RPMI8226 (cell line): ENCODE measurements around the gene MDC1.
"Not testable (repeated sequence)": the region's sequence is repeated elsewhere in the genome, so short reads cannot be mapped to it uniquely, and the experiment has no call there.

Source experiments
- DNase-seq: peaks from one replicate; pipeline ENCODE4 v3.0.0-alpha.2; 2015

MDC1 gene

DNA sequence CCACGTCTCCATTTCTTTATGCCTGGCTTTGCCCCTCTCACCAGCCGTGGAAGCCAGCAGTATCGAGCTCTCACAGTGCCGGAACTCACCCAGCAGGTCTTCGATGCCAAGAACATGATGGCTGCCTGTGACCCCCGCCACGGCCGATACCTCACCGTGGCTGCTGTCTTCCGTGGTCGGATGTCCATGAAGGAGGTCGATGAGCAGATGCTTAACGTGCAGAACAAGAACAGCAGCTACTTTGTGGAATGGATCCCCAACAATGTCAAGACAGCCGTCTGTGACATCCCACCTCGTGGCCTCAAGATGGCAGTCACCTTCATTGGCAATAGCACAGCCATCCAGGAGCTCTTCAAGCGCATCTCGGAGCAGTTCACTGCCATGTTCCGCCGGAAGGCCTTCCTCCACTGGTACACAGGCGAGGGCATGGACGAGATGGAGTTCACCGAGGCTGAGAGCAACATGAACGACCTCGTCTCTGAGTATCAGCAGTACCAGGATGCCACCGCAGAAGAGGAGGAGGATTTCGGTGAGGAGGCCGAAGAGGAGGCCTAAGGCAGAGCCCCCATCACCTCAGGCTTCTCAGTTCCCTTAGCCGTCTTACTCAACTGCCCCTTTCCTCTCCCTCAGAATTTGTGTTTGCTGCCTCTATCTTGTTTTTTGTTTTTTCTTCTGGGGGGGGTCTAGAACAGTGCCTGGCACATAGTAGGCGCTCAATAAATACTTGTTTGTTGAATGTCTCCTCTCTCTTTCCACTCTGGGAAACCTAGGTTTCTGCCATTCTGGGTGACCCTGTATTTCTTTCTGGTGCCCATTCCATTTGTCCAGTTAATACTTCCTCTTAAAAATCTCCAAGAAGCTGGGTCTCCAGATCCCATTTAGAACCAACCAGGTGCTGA, 7.0 kb upstream of the MDC1 start:
- DNase-seq: not testable (repeated sequence)

DNA sequence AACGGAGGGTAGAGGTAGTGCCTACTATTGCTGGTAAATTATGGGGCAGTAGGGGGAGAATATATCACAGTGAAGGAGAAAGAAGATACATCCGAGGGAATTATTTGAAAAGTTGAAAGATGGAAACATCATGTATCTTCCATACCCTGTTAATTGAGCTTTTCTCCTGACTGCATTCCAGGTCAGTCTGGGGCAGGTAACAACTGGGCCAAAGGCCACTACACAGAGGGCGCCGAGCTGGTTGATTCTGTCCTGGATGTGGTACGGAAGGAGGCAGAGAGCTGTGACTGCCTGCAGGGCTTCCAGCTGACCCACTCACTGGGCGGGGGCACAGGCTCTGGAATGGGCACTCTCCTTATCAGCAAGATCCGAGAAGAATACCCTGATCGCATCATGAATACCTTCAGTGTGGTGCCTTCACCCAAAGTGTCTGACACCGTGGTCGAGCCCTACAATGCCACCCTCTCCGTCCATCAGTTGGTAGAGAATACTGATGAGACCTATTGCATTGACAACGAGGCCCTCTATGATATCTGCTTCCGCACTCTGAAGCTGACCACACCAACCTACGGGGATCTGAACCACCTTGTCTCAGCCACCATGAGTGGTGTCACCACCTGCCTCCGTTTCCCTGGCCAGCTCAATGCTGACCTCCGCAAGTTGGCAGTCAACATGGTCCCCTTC, 6.2 kb upstream of the MDC1 start:
- DNase-seq: not testable (repeated sequence)

DNA sequence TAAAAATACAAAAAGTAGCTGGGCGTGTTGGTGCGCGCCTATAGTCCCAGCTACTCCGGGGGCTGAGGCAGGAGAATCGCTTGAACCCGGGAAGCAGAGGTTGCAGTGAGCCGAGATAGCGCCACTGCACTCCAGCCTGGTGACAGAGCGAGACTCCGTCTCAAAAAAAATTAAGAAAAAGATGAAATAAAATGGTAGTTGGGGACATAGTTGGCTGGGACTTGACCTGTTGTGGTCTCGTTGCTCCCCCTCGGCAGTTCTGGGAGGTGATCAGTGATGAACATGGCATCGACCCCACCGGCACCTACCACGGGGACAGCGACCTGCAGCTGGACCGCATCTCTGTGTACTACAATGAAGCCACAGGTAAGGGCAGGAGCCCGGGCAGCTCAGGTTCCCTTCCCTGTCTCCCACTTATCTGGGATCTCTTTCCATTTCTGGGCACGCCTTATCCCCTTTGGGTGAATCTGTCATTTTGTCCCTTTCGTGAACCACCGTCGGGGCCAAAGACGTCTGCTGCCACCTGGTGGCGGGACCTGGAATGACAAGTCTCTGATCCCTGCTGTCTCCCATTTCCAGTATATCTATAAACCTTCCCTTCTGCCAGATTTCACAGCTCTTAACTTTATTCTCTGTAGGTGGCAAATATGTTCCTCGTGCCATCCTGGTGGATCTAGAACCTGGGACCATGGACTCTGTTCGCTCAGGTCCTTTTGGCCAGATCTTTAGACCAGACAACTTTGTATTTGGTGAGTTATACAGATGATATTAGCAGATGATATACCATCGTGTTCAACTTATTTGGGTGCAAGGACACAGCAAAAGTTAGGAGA, 5.4 kb upstream of the MDC1 start:
- peak; percentile 83 for DNase-seq

DNA sequence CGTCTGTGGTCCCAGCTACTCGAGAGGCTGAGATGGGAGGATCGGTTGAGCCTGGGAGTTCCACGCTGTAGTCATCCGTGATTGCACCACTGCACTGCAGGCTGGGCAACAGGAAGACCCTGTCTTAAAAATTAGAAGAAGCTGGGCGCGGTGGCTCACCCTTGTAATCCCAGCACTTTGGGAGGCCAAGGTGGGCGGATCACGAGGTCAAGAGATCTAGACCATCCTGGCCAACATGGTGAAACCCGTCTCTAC, 4.9 kb upstream of the MDC1 start:
- DNase-seq: peak; percentile 31

DNA sequence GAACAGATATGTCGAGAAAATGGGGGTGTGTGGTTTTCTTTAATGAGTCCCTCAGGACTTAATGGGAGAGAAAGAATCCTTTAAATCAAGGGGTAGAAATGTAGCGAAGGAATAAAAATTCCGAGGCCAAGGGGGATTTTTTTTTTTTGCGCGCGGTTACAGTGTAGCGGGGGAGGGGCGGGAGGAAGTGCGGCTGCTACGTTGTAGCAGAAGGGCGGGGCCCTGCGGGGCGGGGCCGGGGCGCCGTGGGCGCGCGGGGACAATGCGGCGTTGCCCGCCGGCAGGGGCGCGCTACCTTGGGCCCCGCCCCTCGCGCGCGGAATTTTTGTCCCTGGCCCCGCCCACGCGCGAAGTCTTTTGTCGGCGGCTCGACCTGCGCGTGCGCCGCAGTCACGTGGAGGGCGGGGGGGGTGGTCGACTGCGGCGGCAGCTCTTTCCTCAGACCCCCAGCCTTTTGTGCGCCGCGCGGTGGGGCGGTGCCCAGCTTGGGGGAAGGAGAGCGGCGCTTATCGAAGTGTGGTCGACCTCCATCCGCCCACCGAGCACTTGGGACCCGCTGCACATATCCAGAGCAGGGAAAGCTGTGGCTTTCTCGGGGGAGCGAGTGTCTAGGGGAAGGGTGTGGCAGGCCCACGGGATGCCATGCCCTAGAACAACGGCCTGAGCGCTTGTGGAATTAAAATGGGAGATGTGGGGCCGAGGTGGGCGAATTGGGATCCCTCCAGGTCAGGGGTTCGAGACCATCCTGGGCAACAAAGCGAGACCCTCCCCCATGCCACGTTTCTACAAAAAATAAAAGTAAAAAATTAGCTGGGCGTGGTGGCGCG, 4.3 kb upstream of the MDC1 start:
- peak; percentile 97 for DNase-seq

DNA sequence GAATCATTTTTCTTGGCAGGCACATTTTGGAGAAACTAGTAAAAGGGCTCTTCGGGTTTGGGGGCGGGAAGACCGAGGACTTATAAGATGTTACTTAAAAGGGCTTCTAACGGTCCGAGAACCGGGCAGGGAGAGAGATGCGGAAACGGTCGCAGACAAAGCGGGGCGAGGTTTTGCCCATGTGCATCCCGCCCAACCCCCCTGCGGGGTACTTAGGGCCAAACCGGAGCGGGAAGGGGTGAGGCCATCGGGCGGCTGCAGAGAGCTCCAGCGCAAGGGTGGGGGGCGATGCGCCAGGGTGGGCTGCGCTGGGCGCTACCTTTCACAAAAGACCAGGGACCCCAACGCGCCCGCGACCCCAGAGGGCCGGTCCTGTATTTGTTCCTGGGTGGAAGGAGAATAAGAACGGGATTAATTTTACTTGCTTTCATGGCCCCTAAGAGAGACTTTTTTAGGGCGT, 3.7 kb upstream of the MDC1 start:
- peak; percentile 90 for DNase-seq

DNA sequence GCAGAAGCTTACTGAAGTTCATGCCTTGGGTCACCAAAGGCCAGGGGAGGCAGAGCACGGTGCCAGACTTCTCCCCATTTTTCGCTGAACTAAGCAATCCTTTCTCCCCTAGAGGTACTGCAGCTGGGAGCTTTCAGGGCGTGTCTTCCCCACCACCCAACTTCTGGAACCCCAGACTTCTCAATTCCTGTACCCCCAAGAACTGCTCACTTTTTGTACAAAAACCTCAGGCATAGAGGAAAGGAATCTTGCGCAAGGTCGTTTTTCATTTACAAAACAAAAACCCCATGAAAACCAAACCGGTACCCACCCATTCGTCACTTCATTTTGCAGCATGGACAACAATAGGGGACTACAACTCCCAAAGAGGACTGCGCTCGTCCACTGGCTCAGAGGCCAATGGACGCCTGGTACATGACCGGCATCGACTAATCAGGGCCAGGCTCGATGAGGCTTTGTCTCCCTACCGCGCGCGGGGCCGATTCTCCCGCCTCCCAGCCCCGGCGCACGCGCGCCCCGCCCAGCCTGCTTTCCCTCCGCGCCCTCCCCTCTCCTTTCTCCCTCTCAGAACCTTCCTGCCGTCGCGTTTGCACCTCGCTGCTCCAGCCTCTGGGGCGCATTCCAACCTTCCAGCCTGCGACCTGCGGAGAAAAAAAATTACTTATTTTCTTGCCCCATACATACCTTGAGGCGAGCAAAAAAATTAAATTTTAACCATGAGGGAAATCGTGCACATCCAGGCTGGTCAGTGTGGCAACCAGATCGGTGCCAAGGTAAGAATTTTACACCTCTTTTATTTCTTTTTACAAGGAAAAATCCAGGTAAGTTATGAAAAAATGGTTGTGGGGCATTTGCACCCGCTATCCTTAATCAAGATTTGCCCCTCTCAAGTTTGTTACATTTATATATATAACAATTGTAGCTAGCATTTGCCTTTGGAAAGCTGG, 3.0 kb upstream of the MDC1 start, which contains the start of gene TUBB:
Gene TUBB, plus strand, starts transcription at position 562 of the 947 bp plus-strand sequence. Its CDS starts 155 bp downstream, at position 717.
- peak; percentile 99 for DNase-seq

DNA sequence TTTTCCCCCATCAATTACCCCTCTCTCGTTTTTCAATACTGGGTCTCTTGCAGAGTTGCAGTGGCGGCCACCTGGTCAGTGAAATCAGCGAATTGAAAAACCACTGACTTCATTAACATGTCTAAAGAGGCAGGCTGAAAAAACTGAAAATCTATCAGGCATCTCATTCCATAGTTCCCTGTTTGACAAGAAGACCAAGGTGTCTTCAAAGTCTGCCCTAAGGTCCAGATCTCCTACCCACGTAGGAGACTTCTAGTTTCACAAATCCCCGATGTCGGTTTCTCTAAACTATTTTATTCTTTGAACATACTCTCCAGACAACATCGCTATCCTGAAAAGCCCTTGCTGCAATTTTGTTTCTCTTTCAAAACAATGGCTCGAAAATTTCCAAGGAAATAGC, 2.3 kb upstream of the MDC1 start:
- no peak for DNase-seq

DNA sequence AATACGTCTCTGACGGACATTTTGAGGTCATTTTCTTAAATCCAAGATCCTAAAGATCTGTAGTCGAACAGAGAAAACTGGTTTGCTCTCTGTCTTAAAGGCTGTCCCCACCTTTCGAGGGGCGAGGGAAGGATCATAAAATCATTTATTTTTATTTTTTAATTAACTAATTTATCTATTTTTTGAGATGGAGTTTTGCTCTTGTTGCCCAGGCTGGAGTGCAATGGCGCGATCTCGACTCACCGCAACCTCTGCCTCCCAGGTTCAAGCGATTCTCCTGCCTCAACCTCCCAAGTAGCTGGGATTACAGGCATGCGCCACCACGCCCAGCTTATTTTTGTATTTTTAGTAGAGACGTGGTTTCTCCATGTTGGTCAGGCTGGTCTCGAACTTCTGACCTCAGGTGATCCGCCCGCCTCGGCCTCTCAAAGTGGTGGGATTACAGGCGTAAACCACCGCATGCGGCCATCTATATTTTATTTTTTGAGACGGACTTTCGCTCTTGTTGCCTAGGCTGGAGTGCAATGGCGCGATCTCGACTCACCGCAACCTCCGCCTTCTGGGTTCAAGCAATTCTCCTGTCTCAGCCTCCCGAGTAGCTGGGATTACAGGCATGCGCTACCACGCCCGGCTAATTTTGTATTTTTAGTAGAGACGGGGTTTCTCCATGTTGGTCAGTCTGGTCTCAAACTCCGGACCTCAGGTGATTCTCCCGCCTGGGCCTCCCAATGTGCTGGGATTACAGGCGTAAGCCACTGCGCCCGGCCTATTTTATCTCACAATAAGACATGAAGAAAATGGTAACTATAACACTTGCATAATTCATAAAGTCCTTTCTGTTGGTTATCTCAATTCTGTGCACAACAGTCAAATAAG, 1.0 kb upstream of the MDC1 start:
- DNase-seq: not testable (repeated sequence)

DNA sequence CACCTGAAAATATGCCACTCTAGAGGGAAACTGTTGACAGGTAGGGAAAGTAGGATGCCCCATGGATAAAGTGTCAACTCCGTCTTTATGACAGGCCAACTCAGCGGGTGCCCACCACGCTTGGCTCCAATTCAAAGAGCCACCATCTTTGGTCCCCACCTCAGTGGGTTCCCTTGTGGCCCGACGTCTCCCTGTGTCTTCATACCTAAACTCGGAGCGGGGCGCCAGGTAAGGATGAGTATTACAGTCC, 277 bp downstream of the MDC1 start:
- DNase-seq: no peak

DNA sequence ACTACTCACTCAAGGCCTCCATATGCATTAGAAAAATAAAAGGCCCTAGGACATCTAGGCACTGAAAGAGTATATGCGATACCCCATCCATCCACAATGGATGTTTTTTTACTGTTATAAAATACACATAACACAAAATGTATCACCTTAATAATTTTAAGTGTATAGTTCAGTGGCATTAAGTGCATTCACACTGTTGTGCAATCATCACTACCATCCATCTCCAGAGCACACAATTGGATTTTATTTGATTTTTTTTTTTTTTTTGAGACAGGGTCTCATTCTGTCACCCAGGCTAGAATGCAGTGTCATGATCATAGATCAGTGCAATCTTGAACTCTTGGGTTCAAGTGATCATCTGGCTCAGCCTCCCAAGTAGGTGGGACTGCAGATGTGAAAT, 2.8 kb downstream of the MDC1 start:
- no peak for DNase-seq

DNA sequence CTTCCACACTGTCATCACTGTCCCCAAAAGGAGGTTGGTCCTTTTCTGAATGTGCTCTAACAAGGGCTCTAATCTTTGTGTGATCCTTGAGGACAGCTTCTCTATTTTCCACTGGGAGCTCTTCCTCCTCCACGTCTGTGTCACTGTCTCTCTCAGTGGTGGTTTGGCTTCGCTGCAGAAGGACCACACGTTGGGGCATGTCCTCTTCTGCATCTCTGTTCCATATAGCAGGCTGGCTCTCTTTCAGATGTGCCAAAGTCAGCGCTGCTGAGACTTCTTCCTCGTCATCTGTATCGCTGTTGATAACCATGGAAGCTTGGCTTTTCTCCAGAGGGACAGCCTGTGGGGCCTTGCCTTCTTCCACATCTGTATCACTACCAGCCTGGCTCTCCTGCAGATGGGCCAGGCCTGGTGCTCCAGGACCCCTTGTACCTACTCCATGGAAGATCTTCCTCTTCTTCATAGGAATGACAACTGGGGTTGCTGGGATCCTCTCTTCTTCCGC, 4.6 kb downstream of the MDC1 start:
- no peak for DNase-seq

DNA sequence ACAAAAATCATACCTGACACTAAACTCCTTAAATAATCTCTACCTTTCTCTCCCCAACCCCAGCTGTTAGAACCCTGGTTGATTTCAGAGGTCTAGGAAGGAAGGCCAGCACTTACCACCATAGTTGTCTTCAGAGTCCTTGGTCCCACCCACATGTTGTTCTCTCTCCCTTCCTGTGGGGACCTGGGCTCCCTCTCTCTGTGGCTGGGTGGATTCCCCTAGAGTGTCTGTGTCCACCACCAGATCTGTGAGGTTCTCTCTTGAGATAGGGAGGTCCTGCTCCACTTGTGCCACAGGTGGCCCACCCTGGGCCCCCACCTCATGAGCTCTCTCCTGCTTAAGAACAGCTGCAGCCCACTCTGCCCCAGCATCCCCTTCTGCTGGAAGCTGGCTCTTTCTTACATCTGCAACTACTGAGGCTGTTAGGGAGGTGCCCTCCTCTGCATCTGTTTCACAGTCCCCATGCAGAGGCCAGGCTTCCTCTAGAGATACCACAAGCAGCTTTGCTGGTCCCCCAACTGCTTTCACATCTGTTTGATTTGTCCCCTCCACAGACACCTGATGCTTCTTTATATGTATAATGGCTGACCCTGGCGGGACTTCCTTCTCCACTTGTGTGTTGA, 5.2 kb downstream of the MDC1 start:
- no peak for DNase-seq

DNA sequence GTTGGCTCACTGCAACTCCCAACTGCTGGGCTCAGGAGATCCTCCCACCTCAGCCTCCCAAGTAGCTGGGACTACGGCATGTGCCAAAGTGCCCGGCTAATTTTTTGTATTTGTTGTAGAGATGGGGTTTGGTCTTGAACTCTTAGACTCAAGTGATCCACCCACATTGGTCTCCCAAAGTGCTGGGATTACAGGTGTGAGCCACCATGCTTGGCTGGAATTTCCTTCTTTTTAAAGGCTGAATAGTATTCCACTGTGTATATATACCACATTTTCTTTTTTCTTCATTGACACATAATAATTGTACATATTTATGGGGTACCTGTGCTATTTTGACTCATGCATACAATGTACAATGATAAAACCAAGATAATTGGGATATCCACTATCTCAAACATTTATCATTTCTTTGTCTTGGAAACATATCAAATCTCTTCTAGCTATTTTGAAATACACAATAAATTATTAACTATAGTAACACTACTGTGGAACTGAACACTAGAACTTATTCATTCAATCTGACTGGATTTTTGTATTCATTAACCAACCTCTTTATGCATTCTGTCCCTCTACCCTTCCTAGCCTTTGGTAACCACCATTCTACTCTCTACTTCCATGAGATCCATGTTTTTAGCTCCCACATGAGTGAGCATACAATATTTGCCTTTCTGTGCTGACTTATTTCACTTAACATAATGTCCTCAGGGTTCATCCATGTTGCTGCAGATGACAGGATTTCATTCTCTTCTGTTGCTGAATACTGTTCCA, 7.8 kb downstream of the MDC1 start:
- no peak for DNase-seq

DNA sequence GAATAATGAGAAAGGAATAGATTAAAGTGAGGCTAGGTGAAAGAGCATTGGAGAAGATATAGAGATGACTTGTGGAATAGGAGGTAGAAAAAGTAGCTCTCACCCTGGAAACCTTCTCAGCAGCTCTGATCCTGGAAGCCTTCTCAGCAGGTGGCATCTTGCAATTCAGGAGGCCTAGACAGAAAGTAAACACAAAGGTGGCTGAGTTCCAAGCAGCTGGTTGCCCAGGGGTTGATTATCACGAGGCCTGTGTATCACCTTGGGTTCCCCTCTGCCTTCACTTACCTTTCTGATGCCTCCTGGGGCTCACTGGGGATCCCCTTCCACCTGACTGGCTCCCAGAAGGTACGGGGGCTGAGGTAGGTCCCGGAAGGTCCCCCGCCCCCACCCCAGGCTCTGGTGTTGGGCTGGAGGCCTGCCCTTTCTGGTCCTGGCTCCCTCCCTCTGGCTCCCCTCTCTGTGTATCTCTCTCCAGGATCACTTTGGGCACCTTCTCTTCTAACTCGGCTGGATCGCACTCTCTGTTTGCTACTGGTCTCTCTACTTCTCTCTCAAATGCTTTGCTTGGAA, 9.7 kb downstream of the MDC1 start:
- DNase-seq: peak; percentile 81

DNA sequence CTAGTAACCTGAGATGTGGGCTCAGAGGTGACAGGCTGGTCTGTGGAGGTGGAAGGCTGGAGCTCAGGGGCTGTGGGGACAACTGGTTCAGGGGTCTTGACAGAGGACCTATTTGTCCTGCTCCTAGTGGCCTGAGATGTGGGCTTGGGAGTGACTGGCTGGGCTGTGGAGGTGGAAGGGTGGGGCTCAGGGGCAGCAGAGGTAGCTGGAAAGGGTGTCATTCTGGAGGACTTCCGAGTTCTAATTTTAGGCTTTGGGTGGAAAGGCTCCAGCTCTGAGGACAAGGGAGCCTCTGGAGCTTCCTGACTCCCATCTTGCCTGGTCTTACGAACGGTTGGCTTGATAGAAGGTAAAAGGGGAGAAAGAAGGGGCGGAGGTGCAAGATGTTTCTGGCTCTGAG, 11.5 kb downstream of the MDC1 start:
- DNase-seq: no peak

DNA sequence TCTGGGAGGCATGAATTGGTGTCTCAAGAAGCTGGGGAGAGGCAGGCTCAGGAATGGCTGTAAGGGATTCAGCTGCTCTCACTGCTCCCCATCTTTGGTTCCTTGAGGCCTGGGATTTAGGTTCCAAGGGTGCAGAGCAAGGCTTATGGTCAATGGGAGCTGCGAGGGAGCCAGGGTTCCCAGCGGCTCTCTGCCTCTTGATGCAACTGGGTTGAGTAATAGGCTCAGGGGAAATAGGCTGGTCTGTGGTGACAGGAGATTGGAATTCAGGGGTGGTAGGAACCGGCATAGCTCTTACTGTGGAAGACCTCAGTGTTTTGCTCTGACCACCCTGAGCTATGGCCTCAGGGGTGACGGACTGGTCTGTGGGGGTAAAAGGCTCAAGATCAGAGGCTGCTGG, 13.3 kb downstream of the MDC1 start:
- no peak for DNase-seq

DNA sequence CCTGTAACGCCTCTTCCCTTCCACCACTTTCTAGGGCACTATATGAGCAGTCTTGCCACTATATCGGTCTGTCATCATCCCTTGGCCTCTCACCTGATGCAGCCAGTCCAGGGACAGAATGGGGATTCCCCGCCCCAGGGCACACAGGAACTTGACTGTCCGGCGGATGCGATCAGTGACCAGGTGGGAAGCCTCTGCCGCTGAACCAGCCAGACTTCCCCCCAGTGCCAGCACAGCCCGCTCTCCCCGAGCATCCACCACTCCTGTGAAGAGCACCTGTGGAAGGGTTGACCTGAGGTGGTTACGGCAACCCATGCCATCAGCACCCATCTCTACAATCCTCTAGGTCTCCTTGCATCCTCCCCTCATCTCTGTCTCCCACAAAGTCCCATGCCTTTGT, 14.1 kb downstream of the MDC1 start:
- no peak for DNase-seq

DNA sequence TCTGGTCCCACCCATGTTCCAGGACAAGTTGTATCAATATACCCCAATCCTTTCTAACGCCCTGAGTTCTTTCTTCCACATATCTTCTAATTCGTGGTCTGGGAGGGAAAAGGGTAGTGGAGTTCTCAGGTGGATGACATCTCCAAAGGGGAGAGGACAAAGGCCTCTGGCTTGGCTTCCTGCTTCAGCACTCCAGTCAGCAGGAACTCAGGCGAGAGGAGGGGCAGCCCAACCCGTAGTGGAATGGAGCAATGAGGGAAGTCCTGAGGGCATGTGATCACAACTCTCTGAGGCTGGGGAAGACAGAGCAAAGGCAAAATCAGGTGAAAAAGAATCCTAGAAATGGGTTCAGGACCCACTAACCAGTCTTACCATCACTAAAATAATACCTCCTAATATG, 16.7 kb downstream of the MDC1 start:
- DNase-seq: no peak
